Measurements from ENCODE around the gene RHEB. TPM values are rescaled to one million over a fixed set of nuclear protein-coding genes. Genes with fewer than 3 reads are reported as not detected.
A peak's percentile ranks its signal among the peaks of the same experiment; 100 is the strongest.

Gene RHEB
- total RNA-seq, 1 donor from 2014 or later, result 95.2 TPM

GRCh38 chr7:151529842-151530241 is 10.1 kb upstream of the RHEB start:
- DNase-seq (ENCODE audit: low spot score), result no peak

GRCh38 chr7:151524845-151525244 is 5.2 kb upstream of the RHEB start:
- no peak for DNase-seq (ENCODE audit: low spot score)

GRCh38 chr7:151524331-151524730 is 4.6 kb upstream of the RHEB start:
- no peak for DNase-seq (ENCODE audit: low spot score)

GRCh38 chr7:151520419-151521261 is 945 bp upstream of the RHEB start:
- DNase-seq (ENCODE audit: low spot score), result peak; percentile 68

- peak; percentile 74 for DNase-seq (ENCODE audit: low spot score)
Measured at GRCh38 chr7:151518947-151519764, 539 bp downstream of the RHEB start.

GRCh38 chr7:151518105-151518946 is 1.4 kb downstream of the RHEB start:
- peak; percentile 69 for DNase-seq (ENCODE audit: low spot score)

GRCh38 chr7:151517601-151518104 is 2.0 kb downstream of the RHEB start:
- DNase-seq (ENCODE audit: low spot score), result no peak

- DNase-seq (ENCODE audit: low spot score), result no peak
Measured at GRCh38 chr7:151515276-151515565, 4.5 kb downstream of the RHEB start.

- no peak for DNase-seq (ENCODE audit: low spot score)
Measured at GRCh38 chr7:151514461-151515275, 5.0 kb downstream of the RHEB start.

- no peak for DNase-seq (ENCODE audit: low spot score)
Measured at GRCh38 chr7:151513133-151513532, 6.6 kb downstream of the RHEB start.

GRCh38 chr7:151512353-151512752 is 7.3 kb downstream of the RHEB start:
- DNase-seq (ENCODE audit: low spot score), result no peak

GRCh38 chr7:151511946-151512345 is 7.7 kb downstream of the RHEB start:
- no peak for DNase-seq (ENCODE audit: low spot score)

GRCh38 chr7:151511270-151511669 is 8.4 kb downstream of the RHEB start:
- no peak for DNase-seq (ENCODE audit: low spot score)

- no peak for DNase-seq (ENCODE audit: low spot score)
Measured at GRCh38 chr7:151509670-151510333, 9.9 kb downstream of the RHEB start.

- no peak for DNase-seq (ENCODE audit: low spot score)
Measured at GRCh38 chr7:151508991-151509390, 10.7 kb downstream of the RHEB start.

GRCh38 chr7:151507806-151508205 is 11.9 kb downstream of the RHEB start:
- DNase-seq (ENCODE audit: low spot score), result no peak

GRCh38 chr7:151506901-151507382 is 12.8 kb downstream of the RHEB start:
- no peak for DNase-seq (ENCODE audit: low spot score)

GRCh38 chr7:151505836-151506468 is 13.7 kb downstream of the RHEB start:
- DNase-seq (ENCODE audit: low spot score), result no peak

- DNase-seq (ENCODE audit: low spot score), result no peak
Measured at GRCh38 chr7:151505433-151505832, 14.3 kb downstream of the RHEB start.
